WTC11 (cell line): ENCODE results near the gene SURF2. TPM values are rescaled to one million over a fixed set of nuclear protein-coding genes. Genes with fewer than 3 reads are reported as not detected.

Source experiments
- ATAC-seq: fragments of 200-7000 bp; cut with Tn5 transposase; 2 replicates; pipeline ENCODE4 v1.10.0; 2021; ENCODE audit warnings: mild to moderate bottlenecking, moderate library complexity
- CTCF ChIA-PET: fragments of 300-600 bp; sonication (Branson Sonifier 250); formaldehyde crosslinking; loops from one replicate; lab custom pipeline; 2021; ENCODE audit warnings: antibody characterized with exemption; lab: Charles Lee
- POLR2A ChIA-PET: fragments of 350-600 bp; sonication (Branson Sonifier 250); formaldehyde crosslinking; loops from one replicate; lab custom pipeline; 2021; ENCODE audit warnings: antibody characterized with exemption; lab: Charles Lee
- DNase-seq: peaks from one replicate; pipeline ENCODE4 v3.0.0; 2021; ENCODE audit warnings: low spot score
- H3K27ac Mint-ChIP-seq: 2 replicates; pipeline ENCODE4 v1.8.0; 2021; ENCODE audit warnings: mixed read lengths
- H3K27me3 Mint-ChIP-seq: 2 replicates; pipeline ENCODE4 v1.8.0; 2021; ENCODE audit warnings: low read depth, mild to moderate bottlenecking, moderate library complexity, mixed read lengths
- H3K36me3 Mint-ChIP-seq: 2 replicates; pipeline ENCODE4 v1.8.0; 2021; ENCODE audit warnings: mixed read lengths
- H3K4me1 Mint-ChIP-seq: 2 replicates; pipeline ENCODE4 v1.8.0; 2022; ENCODE audit warnings: mixed read lengths
- H3K4me3 Mint-ChIP-seq: 2 replicates; pipeline ENCODE4 v1.8.0; 2021; ENCODE audit warnings: mild to moderate bottlenecking, moderate library complexity, mixed read lengths
- H3K9me3 Mint-ChIP-seq: 2 replicates; pipeline ENCODE4 v1.8.0; 2021; ENCODE audit warnings: mixed read lengths
- AFF4 ChIP-seq: sonication (generic); formaldehyde crosslinking; IDR thresholded peaks from 2 replicates; pipeline ENCODE4 v1.8.1; 2023; ENCODE audit warnings: mild to moderate bottlenecking, missing genetic modification reagents, borderline replicate concordance
- AR ChIP-seq: fragments of 250-450 bp; sonication (Bioruptor Pico); IDR thresholded peaks from 2 replicates; pipeline ENCODE4 v1.9.0; 2021; ENCODE audit warnings: mild to moderate bottlenecking
- ATF1 ChIP-seq: sonication (generic); formaldehyde crosslinking; IDR thresholded peaks from 2 replicates; pipeline ENCODE4 v1.8.1; 2023; ENCODE audit warnings: mild to moderate bottlenecking, moderate library complexity, missing genetic modification reagents
- CBFB ChIP-seq: sonication (generic); formaldehyde crosslinking; IDR thresholded peaks from 2 replicates; pipeline ENCODE4 v1.8.1; 2022; ENCODE audit warnings: mild to moderate bottlenecking, low read depth, missing genetic modification reagents
- CREB1 ChIP-seq: sonication (generic); formaldehyde crosslinking; IDR thresholded peaks from 2 replicates; pipeline ENCODE4 v1.8.0; 2023; ENCODE audit warnings: mild to moderate bottlenecking, missing genetic modification reagents
- GTF2I ChIP-seq: fragments of 250-450 bp; sonication (Bioruptor Pico); conservative IDR thresholded peaks from 2 replicates; pipeline ENCODE4 v1.4.0; 2021; ENCODE audit warnings: mild to moderate bottlenecking
- MYBL2 ChIP-seq: sonication (generic); formaldehyde crosslinking; IDR thresholded peaks from 2 replicates; pipeline ENCODE4 v1.8.1; 2023; ENCODE audit warnings: mild to moderate bottlenecking, moderate library complexity, missing genetic modification reagents
- NFE2L1 ChIP-seq: sonication (generic); formaldehyde crosslinking; IDR thresholded peaks from 2 replicates; pipeline ENCODE4 v1.8.1; 2023; ENCODE audit warnings: missing genetic modification reagents
- NFYB ChIP-seq: sonication (generic); formaldehyde crosslinking; conservative IDR thresholded peaks from 2 replicates; pipeline ENCODE4 v1.8.0; 2022; ENCODE audit warnings: low read depth, missing genetic modification reagents
- PRDM15 ChIP-seq: sonication (generic); formaldehyde crosslinking; IDR thresholded peaks from 2 replicates; pipeline ENCODE4 v1.8.0; 2022; ENCODE audit warnings: missing genetic modification reagents
- PRRX2 ChIP-seq: fragments of 250-450 bp; sonication (Bioruptor Pico); IDR thresholded peaks from 2 replicates; pipeline ENCODE4 v1.8.0; 2021; ENCODE audit warnings: mild to moderate bottlenecking
- SMAD3 ChIP-seq: sonication (generic); formaldehyde crosslinking; IDR thresholded peaks from 2 replicates; pipeline ENCODE4 v1.8.0; 2022; ENCODE audit warnings: missing genetic modification reagents, mild to moderate bottlenecking, borderline replicate concordance
- SP1 ChIP-seq: sonication (generic); formaldehyde crosslinking; conservative IDR thresholded peaks from 2 replicates; pipeline ENCODE4 v1.8.1; 2022; ENCODE audit warnings: missing genetic modification reagents
- TP53 ChIP-seq: sonication (generic); formaldehyde crosslinking; IDR thresholded peaks from 2 replicates; pipeline ENCODE4 v1.8.1; 2023; ENCODE audit warnings: mild to moderate bottlenecking, missing genetic modification reagents
- ZNF281 ChIP-seq: sonication (generic); formaldehyde crosslinking; IDR thresholded peaks from 2 replicates; pipeline ENCODE4 v1.8.0; 2023; ENCODE audit warnings: mild to moderate bottlenecking, missing genetic modification reagents
- ZNF512 ChIP-seq: sonication (generic); formaldehyde crosslinking; IDR thresholded peaks from 2 replicates; pipeline ENCODE4 v1.8.1; 2022; ENCODE audit warnings: missing genetic modification reagents, borderline replicate concordance
- ZNF671 ChIP-seq: fragments of 250-450 bp; sonication (Bioruptor Pico); IDR thresholded peaks from 2 replicates; pipeline ENCODE4 v1.8.0; 2021; ENCODE audit warnings: mild to moderate bottlenecking
- total RNA-seq: library from RNA; stranded (reverse); gene quantifications from 3 replicates; pipeline ENCODE4 v1.2.3, GENCODE V29; 2021

SURF2 gene
- total RNA-seq, 1 experiment from 2014 or later = 33.3 TPM

DNA sequence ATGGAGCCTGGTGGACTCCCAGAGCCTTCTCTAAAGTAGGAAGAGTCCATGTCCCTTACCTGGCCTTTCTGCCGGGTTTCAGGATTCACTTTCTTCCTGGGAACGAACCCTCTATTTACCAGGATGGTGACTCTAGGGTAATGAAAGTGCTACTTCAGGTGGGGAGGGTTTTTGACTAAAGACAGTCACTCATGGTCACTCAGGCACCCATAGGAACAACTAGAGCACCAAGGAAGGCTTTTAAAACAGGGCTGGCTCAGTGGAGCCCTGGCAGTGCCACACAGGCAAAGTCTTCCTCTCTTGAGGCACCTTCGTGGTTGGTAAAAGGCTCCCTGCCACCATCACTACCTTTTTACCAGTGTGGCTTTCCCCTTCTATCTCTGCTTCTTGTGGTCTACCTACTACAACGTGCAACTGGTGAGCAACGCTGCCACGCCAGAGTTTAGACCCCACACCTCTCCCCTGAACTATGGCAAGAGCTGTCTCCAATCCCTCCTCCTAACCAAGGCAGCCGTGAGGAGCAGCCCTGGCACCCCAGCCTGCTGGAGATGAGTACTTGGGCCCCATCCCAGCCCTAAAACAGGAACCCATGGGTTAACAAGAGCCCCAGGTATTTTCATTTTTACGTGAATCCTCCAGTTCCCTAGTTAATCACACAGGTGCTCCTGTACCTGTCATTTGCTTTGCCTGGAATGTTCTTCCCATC lies 3.6 kb upstream of the SURF2 start (continued):
- TF ChIP-seq SMAD3 (CRISPR knock-in tag) = 0 out of 2 replicates have a peak, but pooled peaks have one; percentile 24

DNA sequence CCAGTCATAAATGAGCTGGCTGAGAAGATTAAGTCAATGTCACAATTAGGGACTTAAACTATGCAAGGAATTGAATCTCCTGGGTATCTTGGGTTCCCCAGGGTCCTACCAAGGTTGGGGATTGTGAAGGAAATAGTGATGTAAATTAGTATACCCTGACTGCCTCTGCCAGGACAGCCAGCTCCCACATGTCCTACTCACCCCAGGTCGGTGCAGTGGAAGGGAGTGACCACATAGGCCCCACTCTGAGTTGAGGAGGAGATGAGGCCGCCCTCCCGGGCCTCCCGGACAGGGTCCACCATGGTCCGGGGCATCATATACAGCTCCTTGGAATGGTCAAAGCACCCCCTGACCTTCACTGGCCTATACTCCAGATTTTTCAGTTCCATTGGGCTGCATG lies 2.8 kb upstream of the SURF2 start:
- peaks cover 32% of the 10 kb centered on the region for H3K4me1 Mint-ChIP-seq
- TF ChIP-seq TP53 (CRISPR knock-in tag) (no peak), AR (CRISPR knock-in tag) (peak; percentile 67; the same call in 1 of the 2 replicates)
- no peaks in the 10 kb centered on the region; the same call in 1 of the 2 replicates for H3K27me3 Mint-ChIP-seq
- ChIA-PET POLR2A (interaction anchor here (0.7 to 1.9 kb wide), 2 partner anchors 10 to 11 kb away, joined by 3 to 6 read pairs; no protein-coding TSS in a partner anchor), CTCF (interaction anchor here (7.9 kb wide), 1 partner anchor 11 kb away, joined by 74 read pairs; no protein-coding TSS in a partner anchor)
- no peaks in the 10 kb centered on the region for H3K9me3 Mint-ChIP-seq
- DNase-seq (no peak), ATAC-seq (no peak)
- H3K36me3 Mint-ChIP-seq = peaks cover 47% of the 10 kb centered on the region
- no peak overlapping the region for H3K4me3 Mint-ChIP-seq
- H3K27ac Mint-ChIP-seq = no peak overlapping the region; the same call in 1 of the 2 replicates

- no peaks in the 10 kb centered on the region for H3K9me3 Mint-ChIP-seq
- H3K27ac Mint-ChIP-seq = no peak overlapping the region
- CTCF ChIA-PET = interaction anchor here (1.2 to 7.9 kb wide), 5 partner anchors 12 to 169 kb away, joined by 3 to 74 read pairs (median 5); partner anchors contain the start of gene CACFD1
- H3K4me3 Mint-ChIP-seq = peak overlapping the region; percentile 90
- peaks cover 20% of the 10 kb centered on the region for H3K4me1 Mint-ChIP-seq
- H3K36me3 Mint-ChIP-seq = peaks cover 42% of the 10 kb centered on the region
- POLR2A ChIA-PET = interaction anchor here (1.0 kb wide), 1 partner anchor 13 kb away, joined by 3 read pairs; no protein-coding TSS in a partner anchor
- H3K27me3 Mint-ChIP-seq = no peaks in the 10 kb centered on the region
- TF ChIP-seq ZNF512 (CRISPR knock-in tag) (no peak), ZNF671 (CRISPR knock-in tag) (no peak), CREB1 (no peak), CBFB (CRISPR knock-in tag) (no peak), PRRX2 (CRISPR knock-in tag) (no peak), TP53 (CRISPR knock-in tag) (no peak), AFF4 (no peak), ATF1 (CRISPR knock-in tag) (no peak), GTF2I (CRISPR knock-in tag) (no peak), SP1 (CRISPR knock-in tag) (no peak), PRDM15 (no peak), NFYB (CRISPR knock-in tag) (no peak), NFE2L1 (CRISPR knock-in tag) (no peak), ZNF281 (no peak), MYBL2 (CRISPR knock-in tag) (no peak)
- DNase-seq = no peak
- no peak for ATAC-seq
Observed at GRCh38 chr9:133354766-133355165, 1.6 kb upstream of the SURF2 start.
